G401 (cell line): Measurements from ENCODE around the gene BRINP3. TPM values are rescaled to one million over a fixed set of nuclear protein-coding genes. Genes with fewer than 3 reads are reported as not detected.
A peak's percentile ranks its signal among the peaks of the same experiment; 100 is the strongest.

Source experiments
- DNase-seq: peaks from one replicate; pipeline ENCODE4 v3.0.0-alpha.2; 2015; ENCODE audit warnings: low spot score
- in situ Hi-C: cut with HindIII; loops from 2 replicates; pipeline ENCODE4 v1.10.0; 2016; ENCODE audit warnings: low sequenced_read_pairs, mixed read lengths
- total RNA-seq: library from RNA; depleted of rRNA; stranded (reverse); fragments of >200 nt; shearing (Covaris generic); gene quantifications from 2 replicates; pipeline ENCODE4 v1.2.3, GENCODE V29; 2014

BRINP3 gene
- total RNA-seq, 1 experiment from 2014 or later = not detected

GRCh38 chr1:190344454-190344853, 133.2 kb downstream of the BRINP3 start:
- in situ Hi-C loops = no loop called here
- DNase-seq = no peak

- in situ Hi-C loops = no loop called here
- no peak for DNase-seq
Measured at GRCh38 chr1:190338829-190339228, 138.8 kb downstream of the BRINP3 start.

GRCh38 chr1:190328871-190329270, 148.8 kb downstream of the BRINP3 start:
- in situ Hi-C loops = no loop called here
- no peak for DNase-seq

GRCh38 chr1:190328361-190328760, 149.3 kb downstream of the BRINP3 start:
- in situ Hi-C loops = no loop called here
- DNase-seq = peak; percentile 26

- in situ Hi-C loops = no loop called here
- DNase-seq = no peak
Measured at GRCh38 chr1:190327271-190327670, 150.4 kb downstream of the BRINP3 start.

GRCh38 chr1:190323530-190323929, 154.1 kb downstream of the BRINP3 start:
- in situ Hi-C loops = no loop called here

GRCh38 chr1:190322274-190322673, 155.4 kb downstream of the BRINP3 start:
- in situ Hi-C loops = no loop called here
- DNase-seq = no peak

More at GRCh38 chr1:190323530-190323929, 154.1 kb downstream of the BRINP3 start:
- no peak for DNase-seq

GRCh38 chr1:190320952-190321351, 156.7 kb downstream of the BRINP3 start:
- in situ Hi-C loops = no loop called here
- DNase-seq = no peak

GRCh38 chr1:190312763-190313162, 164.9 kb downstream of the BRINP3 start:
- in situ Hi-C loops = no loop called here
- DNase-seq = no peak

- peak; percentile 84 for DNase-seq
- in situ Hi-C loops = no loop called here
Measured at GRCh38 chr1:190303501-190303900, 174.2 kb downstream of the BRINP3 start.

- in situ Hi-C loops = no loop called here
- DNase-seq = no peak
Measured at GRCh38 chr1:190296453-190296852, 181.2 kb downstream of the BRINP3 start.

GRCh38 chr1:190289897-190290296, 187.8 kb downstream of the BRINP3 start:
- in situ Hi-C loops = no loop called here
- no peak for DNase-seq

GRCh38 chr1:190286111-190286510, 191.6 kb downstream of the BRINP3 start:
- in situ Hi-C loops = no loop called here

GRCh38 chr1:190277107-190277506, 200.6 kb downstream of the BRINP3 start:
- no peak for DNase-seq
- in situ Hi-C loops = no loop called here

More at GRCh38 chr1:190286111-190286510, 191.6 kb downstream of the BRINP3 start:
- no peak for DNase-seq

GRCh38 chr1:190274721-190275120, 202.9 kb downstream of the BRINP3 start:
- no peak for DNase-seq
- in situ Hi-C loops = no loop called here

- DNase-seq = no peak
- in situ Hi-C loops = no loop called here
Measured at GRCh38 chr1:190273161-190273560, 204.5 kb downstream of the BRINP3 start.

GRCh38 chr1:190262538-190262937, 215.1 kb downstream of the BRINP3 start:
- in situ Hi-C loops = no loop called here
- no peak for DNase-seq

- DNase-seq = no peak
- in situ Hi-C loops = no loop called here
Measured at GRCh38 chr1:190259424-190259823, 218.2 kb downstream of the BRINP3 start.

- DNase-seq = no peak
- in situ Hi-C loops = no loop called here
Measured at GRCh38 chr1:190258003-190258402, 219.7 kb downstream of the BRINP3 start.

GRCh38 chr1:190252046-190252445, 225.6 kb downstream of the BRINP3 start:
- in situ Hi-C loops = no loop called here
- DNase-seq = no peak

- no peak for DNase-seq
- in situ Hi-C loops = no loop called here
Measured at GRCh38 chr1:190250368-190250767, 227.3 kb downstream of the BRINP3 start.

GRCh38 chr1:190244406-190244805, 233.3 kb downstream of the BRINP3 start:
- peak; percentile 38 for DNase-seq
- in situ Hi-C loops = no loop called here
